Activated naive CD4-positive, alpha-beta T cell treated with anti-CD3 and anti-CD28 coated beads, Interleukin-2, amount 50 U/mL, for 24 hours (primary cell): ENCODE data around the gene WBP2NL.
A peak's percentile ranks its signal among the peaks of the same experiment; 100 is the strongest.
"Not testable (repeated sequence)": the region's sequence is repeated elsewhere in the genome, so short reads cannot be mapped to it uniquely, and the experiment has no call there.

Experiments
- H3K27ac Mint-ChIP-seq: one replicate; pipeline ENCODE4 v1.8.0; 2021; ENCODE audit warnings: mild to moderate bottlenecking, mixed read lengths
- H3K27me3 Mint-ChIP-seq: one replicate; pipeline ENCODE4 v1.8.0; 2021; ENCODE audit warnings: mixed read lengths
- H3K36me3 Mint-ChIP-seq: one replicate; pipeline ENCODE4 v1.8.0; 2021; ENCODE audit warnings: mixed read lengths
- H3K4me1 Mint-ChIP-seq: one replicate; pipeline ENCODE4 v1.8.0; 2021; ENCODE audit warnings: mixed read lengths
- H3K4me3 Mint-ChIP-seq: one replicate; pipeline ENCODE4 v1.8.0; 2021; ENCODE audit warnings: mild to moderate bottlenecking, mixed read lengths
- H3K9me3 Mint-ChIP-seq: one replicate; pipeline ENCODE4 v1.8.0; 2021; ENCODE audit warnings: mixed read lengths

Gene WBP2NL

GRCh38 chr22:42071508-42071907 lies 72.9 kb downstream of the WBP2NL start:
- Mint-ChIP-seq H3K4me3 (peak overlapping the region; percentile 90), H3K4me1 (peaks cover 44% of the 10 kb centered on the region), H3K27ac (peak overlapping the region; percentile 81)
- not testable (repeated sequence) for H3K9me3 Mint-ChIP-seq, H3K27me3 Mint-ChIP-seq, H3K36me3 Mint-ChIP-seq

DNA sequence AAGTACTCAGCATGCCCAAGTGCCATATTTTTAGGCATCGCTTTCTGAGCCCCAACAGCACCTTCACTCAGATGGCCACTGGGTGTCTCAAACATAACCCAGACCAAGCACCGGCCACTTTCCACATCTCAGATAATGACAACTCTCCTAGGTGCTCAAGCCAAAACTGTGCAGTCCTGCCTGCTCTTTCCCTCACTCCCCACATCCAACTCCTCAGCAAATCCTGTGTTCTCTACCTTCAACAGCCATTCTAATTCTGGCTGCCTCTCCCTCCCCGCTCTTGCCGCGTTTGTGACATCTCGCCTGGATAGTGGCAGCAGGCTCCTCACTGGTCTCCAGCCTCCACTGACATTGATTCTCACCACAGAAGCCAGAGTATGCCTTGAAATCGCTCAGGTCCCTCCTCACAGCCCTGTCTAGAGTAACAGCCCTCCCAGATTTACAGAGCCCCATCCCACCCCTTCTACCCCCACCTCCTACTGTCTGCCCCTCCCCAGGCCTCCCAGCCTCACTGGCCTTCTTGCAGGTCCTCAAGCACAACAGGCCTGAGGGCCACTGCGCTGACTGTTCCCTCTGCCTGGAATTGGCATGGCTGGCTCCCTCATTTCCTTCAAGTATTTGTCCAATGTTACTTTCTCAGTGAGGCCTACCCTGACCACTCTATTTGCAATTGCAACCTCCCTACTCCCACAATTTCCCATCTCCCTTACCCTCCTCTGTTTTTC lies 74.2 kb downstream of the WBP2NL start:
- Mint-ChIP-seq H3K9me3 (no peaks in the 10 kb centered on the region), H3K27me3 (no peaks in the 10 kb centered on the region), H3K27ac (peak overlapping the region; percentile 15), H3K36me3 (no peaks in the 10 kb centered on the region), H3K4me1 (peaks cover 44% of the 10 kb centered on the region), H3K4me3 (peak overlapping the region; percentile 73)

- H3K27ac Mint-ChIP-seq: peak overlapping the region; percentile 51
- no peaks in the 10 kb centered on the region for H3K9me3 Mint-ChIP-seq
- H3K27me3 Mint-ChIP-seq: no peaks in the 10 kb centered on the region
- peak overlapping the region; percentile 80 for H3K4me3 Mint-ChIP-seq
- H3K4me1 Mint-ChIP-seq: peaks cover 44% of the 10 kb centered on the region
- H3K36me3 Mint-ChIP-seq: no peaks in the 10 kb centered on the region
These were observed 75.0 kb downstream of the WBP2NL start for GRCh38 chr22:42073621-42074041.

GRCh38 chr22:42074132-42074811 lies 75.7 kb downstream of the WBP2NL start, which contains the start of gene PHETA2:
PHETA2 (plus strand) TSS chr22:42074248; CDS start chr22:42077294, 3,046 bp downstream.
- peak within 1 kb of the TSS; percentile 51 for H3K27ac Mint-ChIP-seq
- H3K4me1 Mint-ChIP-seq: peaks cover 47% of the 10 kb centered on the region
- no peaks in the 10 kb centered on the region for H3K27me3 Mint-ChIP-seq
- H3K4me3 Mint-ChIP-seq: peak within 1 kb of the TSS; percentile 80
- H3K9me3 Mint-ChIP-seq: no peaks in the 10 kb centered on the region
- H3K36me3 Mint-ChIP-seq: no peaks in the 10 kb centered on the region

DNA sequence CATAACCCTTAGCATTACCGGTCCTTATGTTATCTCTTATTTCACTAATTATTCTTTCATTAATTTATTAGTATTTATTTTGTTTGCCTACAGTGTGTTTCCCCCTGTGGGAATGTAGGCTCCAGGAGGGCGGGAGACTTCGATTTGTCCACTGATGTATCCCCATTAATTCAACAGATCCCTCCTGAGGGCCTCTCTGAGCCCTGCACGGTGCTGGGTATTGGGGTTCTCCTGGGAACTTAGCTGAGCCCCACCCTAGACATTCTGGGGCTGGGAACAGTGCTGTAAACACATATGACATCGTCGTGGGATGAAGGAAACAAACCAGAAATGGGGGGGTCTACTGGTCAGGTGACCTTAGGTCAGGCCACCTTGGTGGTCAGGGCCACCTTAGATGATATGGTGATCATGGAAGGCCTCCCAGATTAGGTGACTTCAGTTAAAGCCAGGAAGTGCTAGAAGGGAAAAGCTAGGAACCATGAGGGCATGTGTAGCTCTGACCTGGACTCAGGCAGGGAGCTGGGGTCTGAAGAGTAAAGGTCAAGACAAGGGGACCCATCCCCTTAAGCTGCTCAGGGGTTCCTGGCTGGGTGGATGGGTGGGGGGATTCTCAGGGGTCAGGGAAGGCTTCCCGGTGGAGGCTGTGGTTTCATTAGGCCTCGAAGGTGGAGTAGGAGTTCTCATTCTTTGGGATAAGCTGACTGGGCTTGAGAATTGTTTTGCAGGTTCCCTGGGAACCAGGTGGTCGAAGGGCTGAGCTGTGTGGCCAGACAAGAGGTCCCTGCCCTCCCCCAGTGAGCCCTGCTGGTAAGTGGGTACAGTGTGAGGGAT lies 76.5 kb downstream of the WBP2NL start:
- no peaks in the 10 kb centered on the region for H3K36me3 Mint-ChIP-seq

DNA sequence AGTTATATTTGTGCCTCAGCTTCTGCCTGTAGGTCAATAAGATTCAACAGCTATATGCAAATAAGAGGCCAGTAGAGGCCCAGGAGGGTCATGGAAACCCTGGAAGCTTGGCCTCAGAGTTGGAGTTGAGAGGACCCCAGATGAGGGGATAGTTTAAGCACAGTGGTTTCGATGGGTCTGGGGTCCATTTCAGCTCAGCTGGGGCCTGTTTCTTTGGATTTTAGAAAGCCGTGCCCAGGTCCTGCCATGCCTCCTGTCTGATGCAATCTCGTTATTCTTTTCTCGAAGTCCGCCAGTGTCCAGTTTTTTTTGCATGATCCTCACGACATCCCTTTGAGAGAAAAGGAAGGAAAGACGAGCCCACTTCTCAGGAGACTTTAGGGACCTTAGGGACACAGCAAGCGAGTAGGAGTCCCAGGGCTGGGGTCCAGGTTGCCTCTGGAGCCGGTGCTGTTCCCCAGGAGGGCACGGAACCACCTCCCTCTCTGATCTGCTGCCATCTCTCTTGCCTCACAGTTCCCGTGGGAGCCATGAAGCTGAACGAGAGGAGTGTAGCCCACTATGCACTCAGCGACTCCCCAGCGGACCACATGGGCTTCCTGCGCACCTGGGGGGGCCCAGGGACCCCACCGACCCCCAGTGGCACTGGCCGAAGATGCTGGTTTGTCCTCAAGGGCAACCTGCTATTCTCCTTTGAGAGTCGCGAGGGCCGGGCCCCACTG lies 78.3 kb downstream of the WBP2NL start:
- Mint-ChIP-seq H3K4me3 (no peak overlapping the region), H3K36me3 (peaks cover 3% of the 10 kb centered on the region), H3K4me1 (peaks cover 40% of the 10 kb centered on the region), H3K9me3 (no peaks in the 10 kb centered on the region), H3K27me3 (no peaks in the 10 kb centered on the region), H3K27ac (no peak overlapping the region)

More for the DNA sequence above, 76.5 kb downstream of the WBP2NL start:
- Mint-ChIP-seq H3K4me3 (peak overlapping the region; percentile 63), H3K27me3 (no peaks in the 10 kb centered on the region), H3K4me1 (peaks cover 45% of the 10 kb centered on the region), H3K9me3 (no peaks in the 10 kb centered on the region), H3K27ac (peak overlapping the region; percentile 6)

DNA sequence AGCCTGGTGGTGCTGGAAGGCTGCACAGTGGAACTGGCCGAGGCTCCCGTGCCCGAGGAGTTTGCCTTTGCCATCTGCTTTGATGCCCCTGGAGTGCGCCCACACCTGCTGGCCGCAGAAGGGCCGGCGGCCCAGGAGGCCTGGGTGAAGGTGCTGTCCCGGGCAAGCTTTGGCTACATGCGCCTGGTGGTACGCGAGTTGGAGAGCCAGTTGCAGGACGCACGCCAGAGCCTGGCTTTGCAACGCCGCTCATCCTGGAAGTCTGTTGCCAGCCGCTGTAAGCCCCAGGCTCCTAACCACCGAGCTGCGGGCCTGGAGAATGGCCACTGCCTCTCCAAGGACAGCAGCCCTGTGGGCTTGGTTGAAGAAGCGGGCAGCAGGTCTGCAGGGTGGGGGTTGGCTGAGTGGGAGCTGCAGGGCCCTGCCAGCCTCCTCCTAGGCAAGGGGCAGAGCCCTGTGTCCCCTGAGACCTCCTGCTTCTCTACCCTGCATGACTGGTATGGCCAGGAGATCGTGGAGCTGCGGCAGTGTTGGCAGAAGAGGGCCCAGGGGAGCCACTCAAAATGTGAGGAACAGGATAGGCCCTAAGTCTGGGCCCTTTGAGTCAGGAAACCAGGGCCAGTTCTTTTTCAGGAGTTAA lies 79.0 kb downstream of the WBP2NL start:
- no peak overlapping the region for H3K27ac Mint-ChIP-seq
- H3K36me3 Mint-ChIP-seq: peaks cover 6% of the 10 kb centered on the region
- peaks cover 42% of the 10 kb centered on the region for H3K4me1 Mint-ChIP-seq
- no peaks in the 10 kb centered on the region for H3K27me3 Mint-ChIP-seq
- no peaks in the 10 kb centered on the region for H3K9me3 Mint-ChIP-seq
- no peak overlapping the region for H3K4me3 Mint-ChIP-seq
